H4 (cell line): ENCODE results near the gene RNF34. TPM values are rescaled to one million over a fixed set of nuclear protein-coding genes. Genes with fewer than 3 reads are reported as not detected.
A peak's percentile ranks its signal among the peaks of the same experiment; 100 is the strongest.

Experiments used
- DNase-seq: peaks from one replicate; pipeline ENCODE4 v3.0.0-alpha.2; 2015; ENCODE audit warnings: low spot score
- total RNA-seq: library from RNA; depleted of rRNA; stranded (reverse); fragments of >200 nt; shearing (Covaris generic); gene quantifications from 2 replicates; pipeline ENCODE4 v1.2.3, GENCODE V29; 2014

The RNF34 gene
- total RNA-seq, 1 experiment from 2014 or later = 51.1 TPM

DNA sequence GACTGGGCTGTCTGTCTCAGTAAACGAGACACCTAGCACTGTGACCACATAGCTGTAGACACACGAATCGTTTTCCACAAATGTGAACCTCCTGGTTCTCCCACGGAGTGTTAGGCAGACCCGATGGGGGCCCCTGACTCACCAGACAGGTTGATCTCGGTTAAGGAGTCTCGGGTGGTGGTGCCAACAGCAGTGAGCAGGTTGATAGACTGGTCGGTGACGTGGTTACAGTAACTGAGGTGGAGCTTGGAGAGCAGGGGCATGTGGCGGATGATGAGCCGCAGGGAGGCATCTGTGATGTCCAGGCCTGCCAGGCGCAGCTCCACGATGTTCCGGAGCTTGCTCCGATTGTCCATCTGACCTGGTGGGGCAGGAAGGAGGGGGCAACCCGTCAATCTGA is 39.8 kb downstream of the RNF34 start:
- no peak for DNase-seq

DNA sequence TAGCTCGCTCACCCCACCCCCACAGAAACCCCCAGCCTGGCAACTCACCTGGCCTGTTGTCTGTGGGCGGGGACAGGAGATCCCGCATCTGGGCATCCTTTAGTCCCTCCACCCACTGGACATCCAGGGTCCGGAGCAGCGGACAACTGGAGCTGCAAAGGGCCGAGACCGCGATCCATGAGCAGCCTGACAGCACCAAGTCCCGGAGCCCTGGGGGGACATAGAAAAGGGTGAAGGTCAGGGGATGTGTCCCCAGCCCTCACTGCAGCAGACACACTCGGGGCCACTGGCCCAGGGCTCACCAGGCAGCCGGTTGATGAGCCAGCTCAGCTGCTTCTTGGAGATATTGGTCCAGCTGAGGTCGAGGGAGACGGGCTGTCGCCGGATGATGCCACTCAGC is 40.9 kb downstream of the RNF34 start:
- DNase-seq = no peak

DNA sequence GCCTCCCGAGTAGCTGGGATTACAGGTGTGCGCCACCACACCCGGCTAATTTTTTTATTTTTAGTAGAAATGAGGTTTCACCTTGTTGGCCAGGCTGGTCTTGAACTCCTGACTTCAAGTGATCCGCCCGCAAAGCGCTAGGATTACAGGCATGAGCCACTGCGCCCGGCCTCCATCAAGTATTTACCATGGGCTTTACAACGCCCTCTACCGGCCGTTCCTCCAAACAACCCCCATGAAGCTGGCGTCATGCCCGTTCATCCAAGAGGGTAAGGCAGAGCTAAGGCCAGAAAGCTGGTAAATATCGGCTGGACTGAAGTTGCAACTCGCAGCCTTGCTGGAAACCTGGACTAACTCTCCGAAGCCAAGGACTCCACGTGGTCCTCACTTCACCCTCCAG is 41.6 kb downstream of the RNF34 start:
- DNase-seq = no peak

DNA sequence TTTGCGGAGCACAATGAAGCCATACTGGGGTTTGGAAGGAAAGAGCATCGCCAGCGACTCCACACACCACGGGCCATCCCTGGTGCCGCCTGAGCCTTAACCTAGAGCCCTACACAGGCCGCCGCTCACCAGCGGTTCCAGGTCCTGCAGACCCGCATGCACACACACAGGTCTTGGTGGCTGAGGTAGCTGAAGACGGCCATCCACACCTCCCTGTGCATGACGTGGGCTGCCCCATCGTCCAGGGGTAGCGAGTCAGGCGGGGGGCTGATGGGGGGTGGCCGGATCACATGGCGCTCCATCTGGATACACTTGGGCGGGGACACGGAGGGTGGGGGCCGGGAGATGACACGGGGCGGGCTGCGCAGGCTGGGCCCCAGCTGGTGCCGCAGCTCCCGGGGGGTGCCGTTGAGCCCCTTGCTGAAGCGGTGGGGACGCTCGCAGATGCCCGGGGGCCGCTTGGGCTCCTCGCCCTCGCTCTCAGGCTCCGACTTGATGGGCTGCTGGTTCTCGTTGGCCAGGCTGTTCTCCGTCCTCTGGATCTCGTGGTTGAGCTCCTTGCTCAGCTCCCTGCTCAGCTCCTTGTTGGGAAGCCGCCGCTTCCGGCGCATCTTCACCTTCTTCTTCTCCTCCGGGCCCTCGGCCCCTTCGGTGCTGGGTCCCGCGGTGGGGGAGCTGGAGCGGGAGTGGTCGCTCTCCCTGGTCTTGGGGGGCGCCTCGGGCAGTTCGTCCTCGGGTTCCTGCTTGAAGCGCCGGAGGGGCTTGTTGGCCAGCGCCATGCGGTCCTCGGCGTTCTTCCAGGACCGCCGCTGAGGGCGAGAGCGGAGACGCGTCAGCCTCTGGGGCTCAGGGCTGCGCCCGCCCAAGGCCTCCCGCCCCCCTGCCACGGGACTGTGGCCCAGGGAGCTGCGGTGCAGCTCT is 42.4 kb downstream of the RNF34 start:
- no peak for DNase-seq

DNA sequence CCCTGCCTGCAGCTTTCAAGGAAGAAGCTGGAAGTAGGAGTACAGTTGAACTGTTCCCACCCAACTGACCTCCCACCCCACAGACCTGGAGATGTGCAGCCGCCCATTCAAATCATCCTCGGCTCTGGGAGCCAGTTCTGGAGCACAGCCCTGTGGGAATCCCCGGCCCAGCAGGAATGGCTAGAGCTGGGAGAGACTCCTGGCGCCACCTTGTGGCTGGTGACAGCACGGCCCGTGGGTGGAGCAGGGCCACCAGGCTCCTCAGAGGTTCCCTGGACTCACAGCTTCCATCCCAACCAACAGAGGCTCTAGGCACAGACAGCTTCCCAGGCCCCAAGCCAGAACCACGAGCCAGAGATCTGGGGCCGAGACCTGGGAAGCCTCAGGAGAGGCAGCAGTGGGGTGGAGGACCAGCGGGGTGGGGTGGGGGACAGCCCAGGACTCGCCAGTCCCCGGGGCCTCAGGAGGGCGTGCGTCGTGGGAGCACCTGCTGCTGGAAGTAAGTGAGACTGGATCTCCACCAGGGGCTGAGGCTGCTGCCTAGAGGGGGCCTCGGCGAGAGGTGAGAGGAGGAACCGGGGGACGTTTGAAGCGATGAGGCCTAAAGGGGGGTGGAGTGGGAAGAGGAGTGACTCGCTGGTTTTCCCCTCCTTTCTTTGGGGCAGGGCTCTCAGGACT is 43.4 kb downstream of the RNF34 start:
- peak; percentile 56 for DNase-seq

DNA sequence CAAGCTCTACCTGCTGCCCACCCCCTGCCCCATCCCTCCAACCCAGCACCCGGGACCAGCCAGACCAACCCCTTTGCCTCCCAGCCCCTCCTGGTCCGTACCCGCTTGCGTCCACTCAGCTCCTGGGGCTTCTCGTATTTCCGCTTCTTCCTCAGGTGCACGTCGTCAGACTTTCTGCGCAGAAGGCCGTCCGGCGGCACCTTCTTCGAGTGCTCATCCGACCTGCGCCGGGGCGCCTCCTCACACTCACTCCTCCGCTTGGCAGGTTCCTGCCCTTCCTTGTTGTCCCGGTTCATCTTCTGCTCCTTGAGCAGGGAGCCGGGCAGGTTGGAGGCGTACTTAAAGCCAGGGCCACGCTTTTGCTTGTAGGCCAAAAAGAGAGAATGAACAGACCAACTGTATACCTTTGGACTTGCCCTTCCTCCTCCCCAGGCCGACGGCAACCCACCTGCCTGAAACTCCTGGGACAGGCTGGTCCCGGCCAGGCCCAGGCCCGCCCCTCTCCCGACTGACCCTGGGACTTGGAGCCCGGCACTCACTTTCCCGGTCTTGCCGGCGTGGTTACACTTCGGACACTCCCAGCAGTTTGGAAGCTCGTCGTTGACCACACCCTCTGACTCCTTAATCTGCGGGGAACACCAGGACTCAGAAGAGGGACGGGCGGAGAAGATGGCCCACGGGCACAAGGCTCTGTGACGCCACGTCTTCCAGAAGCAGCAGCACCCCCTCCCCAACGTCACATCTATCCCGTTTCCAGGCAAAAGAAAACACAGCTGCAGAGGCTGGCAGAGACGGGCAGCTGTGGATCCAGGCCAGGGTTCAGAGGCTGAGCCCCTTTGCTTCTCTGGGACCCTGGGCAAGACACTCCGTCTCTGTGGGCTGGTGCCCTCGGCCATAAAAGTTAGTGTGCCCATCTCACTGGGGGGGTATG is 44.3 kb downstream of the RNF34 start:
- no peak for DNase-seq

DNA sequence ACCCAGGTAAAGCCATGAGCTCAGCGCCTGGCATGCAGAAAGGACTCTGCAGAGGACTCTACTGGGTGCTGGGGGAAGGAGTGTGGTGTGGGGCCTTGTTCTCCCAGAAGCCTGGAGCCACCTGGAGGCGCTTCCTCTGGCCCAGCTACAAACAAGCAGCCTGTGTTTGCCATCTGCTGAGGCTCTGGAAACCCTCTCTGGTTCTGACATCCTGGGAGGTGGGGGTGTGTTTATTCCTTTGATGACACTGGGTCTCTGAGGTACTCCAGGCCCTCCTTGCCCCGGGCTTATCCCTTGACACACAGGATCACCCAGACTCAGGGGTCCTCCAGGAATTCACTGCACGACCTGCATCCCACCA is 44.9 kb downstream of the RNF34 start:
- no peak for DNase-seq

DNA sequence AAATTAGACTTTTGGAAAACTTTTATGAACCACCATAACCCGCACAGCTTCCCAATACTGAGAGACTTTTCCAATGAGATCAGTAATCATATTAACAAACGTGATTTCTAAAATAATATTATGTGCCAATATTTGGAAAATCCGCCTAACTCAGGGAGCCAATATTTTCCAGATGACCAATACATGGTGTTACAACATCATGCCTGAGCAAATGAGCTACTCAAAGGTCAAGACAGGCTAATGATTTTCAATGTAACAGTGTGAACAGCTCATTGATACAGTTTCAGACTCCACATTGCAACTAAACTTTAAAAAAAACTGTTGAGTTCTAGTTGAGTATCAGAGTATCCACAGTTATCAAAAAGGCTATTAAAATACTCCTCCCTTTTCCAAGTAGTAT is 46.8 kb downstream of the RNF34 start:
- DNase-seq = no peak

DNA sequence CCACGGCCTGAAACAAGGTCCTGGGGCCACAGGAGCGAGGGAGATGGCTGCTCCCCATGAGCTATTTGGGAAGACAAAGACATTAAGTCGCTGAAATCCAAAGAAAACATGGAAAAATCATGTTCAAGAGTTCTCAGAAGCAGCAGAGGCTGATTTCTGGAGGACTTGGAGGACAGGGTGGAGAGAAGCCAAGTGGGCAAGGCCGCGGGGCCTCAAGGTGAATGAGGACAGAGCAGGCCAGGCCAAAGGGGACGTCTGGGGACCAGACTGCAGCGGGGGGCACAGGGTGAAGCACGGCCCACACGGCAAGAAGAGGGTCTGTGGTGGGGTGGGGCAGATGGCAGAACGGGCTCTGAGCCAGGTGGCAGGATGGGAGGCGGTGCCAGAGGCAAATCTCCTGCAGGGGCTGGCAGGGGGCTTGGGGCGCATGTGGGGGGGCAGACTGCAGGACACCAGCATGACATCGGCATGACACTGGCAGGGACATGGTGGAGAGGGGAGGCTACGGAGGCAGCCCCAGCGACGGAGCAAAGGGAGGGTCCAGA is 48.9 kb downstream of the RNF34 start:
- no peak for DNase-seq

DNA sequence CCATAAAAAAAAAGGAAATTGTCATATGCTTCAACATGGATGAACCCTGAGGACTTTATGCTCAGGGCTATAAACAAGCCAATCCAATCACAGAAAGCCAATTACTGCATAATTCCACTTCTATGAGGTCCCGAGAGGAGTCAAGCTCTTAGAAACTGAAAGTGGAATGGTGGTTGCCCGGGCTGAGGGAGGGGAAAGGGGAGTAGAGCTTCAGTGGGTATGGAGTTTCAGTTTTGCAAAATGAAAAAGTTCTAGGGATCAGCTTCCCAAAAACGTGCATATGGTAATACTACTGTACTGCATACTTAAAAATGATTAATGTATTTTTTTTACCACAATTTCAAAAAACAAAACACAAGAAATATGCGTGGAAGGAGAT is 52.0 kb downstream of the RNF34 start:
- no peak for DNase-seq

DNA sequence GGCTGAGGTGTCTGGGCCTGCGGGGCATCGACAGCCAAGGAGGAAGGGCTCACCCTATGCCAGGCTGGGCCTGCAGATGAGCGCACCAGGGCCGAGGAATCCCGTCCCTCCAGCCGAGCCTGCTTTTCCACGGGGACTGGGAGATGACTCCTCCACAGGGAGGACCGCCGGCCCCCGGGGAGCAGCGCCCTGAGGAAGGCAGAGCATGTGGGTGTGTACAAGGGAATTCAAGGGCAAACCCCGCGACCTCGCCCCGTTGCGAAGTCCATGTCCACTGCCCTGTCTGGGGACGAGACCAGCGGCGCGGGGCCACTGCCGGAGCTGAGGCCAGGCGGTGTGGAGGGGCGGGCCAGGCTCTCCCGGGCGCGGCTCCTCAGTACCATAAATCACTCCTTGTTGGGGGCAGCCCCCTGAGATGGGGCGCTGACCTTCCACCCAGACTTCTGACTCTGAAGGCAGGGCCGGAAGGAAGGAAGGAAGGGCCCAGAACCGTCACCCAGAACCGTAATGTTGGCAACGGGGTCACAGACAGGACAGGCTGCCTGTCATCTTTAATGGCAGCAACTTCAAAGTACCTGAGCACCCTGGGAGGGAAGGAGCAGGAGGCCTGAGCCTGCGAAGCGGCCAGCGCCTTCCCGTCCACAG is 52.5 kb downstream of the RNF34 start:
- DNase-seq = peak; percentile 1

DNA sequence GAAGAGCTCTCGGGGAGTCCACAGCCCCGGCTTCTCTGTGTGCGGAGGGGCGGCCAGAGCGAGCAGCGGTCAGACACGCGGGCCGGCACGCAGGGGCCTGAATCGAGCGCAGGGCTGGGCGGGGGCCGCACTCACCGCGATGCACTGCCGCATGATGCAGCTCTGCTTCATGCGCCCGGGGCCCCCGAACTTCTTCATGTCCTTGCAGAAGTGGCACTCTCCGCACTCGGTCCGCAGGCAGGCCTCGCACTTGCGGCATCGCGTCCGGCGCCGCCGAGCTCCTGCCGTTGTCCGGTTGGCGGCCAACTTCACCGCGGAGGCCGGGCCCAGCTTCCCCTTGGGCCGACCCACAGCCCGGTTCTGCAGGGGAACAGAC is 53.1 kb downstream of the RNF34 start:
- no peak for DNase-seq

DNA sequence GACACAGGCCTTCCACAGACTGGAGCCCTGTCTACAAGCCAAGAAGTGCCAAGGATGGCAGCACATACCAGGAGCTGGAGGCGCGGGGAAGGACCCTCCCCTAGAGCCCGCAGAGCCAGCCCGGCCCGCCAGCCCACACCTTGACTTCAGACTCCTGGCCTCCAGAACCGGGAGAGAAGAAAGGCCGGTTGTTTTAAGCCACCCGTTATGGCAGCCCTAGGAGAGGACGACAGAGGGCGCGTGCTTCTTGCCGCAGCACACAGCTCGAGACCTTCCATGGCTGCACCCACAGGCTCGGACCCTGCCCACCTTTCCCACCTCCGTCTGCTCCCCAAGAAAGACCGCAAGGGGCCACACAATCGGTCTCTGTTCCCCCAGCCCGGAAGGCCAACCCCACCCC is 53.7 kb downstream of the RNF34 start:
- no peak for DNase-seq

DNA sequence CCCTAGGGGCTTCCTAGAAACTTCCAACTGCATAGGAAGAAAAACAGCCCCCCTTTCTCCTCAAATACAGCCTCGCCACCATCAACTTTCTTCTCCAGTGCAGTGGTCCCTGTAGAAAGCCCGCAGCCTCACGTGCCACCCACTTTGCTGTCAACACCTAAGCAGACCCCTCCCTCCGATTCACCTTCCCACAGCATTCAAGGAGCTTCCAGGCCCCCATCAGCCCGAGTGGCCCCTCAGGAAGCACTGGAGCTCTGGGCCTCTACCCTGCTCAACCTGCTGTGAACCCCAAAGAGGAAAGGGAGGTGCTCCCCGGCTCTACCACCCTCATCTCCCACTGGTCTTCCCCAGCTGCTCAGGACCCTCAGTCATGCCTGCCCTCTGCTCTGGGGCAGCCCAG is 55.0 kb downstream of the RNF34 start:
- no peak for DNase-seq

DNA sequence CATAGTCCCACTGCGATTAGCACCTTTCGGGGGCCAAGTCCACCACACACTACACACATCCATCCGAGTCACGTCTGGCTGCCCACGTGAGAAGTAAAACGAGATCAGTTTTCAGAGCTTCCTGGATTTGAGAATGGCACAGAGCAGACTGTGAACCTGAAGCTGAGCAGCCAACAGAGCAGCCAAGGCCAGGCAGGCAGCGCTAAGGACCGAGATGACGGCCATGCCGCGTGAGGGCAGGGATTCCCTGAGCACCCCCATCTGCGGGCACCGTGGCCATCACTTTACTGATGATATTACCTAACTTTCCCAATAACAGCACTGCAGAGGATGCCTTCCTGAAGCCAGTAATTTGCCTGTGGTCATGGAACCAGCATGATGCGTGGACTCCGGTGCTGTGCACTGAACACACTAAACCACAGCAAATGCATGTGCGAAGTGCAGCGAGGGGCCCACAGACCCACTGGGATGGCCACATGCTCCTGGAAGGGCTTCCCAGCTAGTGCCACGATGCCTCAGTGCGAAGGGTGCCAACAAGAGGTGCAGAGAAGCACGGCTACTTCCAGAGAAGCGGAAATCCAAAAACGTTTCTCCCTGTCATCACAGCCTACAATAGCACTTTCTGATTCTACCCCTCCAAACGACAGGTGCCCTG is 56.0 kb downstream of the RNF34 start:
- no peak for DNase-seq

DNA sequence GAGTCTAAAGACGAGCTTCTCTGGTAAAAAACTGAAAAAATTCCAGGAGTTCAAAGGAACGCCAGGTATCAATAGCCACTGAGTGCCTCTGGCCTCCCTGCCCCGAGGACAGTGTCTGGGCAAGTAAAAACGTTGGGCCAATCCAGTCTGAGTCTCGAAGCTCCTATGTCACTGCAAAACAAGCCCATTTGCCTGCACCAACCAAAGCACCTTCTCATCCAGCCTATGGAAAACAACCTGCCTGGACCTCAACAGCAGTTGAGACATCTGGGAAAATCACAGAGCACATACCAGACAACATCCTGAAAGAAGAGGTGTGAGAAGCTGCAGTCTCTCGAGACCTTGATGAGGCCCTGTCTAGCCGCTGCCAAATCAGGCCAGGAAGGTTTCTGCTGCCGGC is 56.6 kb downstream of the RNF34 start:
- no peak for DNase-seq

DNA sequence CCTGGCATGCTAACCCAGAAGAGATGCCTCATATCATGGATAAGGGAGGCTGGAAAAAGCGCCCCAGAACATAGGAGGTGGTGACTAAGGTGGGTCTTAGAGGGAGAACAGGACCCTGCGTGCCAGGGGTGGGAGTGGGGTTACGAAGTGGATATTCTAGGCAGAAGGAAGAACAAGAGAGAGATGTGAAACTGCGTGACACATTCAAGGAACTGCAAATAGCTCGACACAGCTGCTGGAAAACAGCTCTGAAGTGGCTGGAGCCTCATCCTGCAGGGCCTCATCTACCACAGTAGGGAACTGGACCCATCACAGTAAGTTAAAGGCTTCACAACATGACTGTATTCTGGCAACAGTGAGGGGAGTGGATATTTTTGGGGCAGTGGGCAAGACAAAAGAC is 61.1 kb downstream of the RNF34 start:
- no peak for DNase-seq

DNA sequence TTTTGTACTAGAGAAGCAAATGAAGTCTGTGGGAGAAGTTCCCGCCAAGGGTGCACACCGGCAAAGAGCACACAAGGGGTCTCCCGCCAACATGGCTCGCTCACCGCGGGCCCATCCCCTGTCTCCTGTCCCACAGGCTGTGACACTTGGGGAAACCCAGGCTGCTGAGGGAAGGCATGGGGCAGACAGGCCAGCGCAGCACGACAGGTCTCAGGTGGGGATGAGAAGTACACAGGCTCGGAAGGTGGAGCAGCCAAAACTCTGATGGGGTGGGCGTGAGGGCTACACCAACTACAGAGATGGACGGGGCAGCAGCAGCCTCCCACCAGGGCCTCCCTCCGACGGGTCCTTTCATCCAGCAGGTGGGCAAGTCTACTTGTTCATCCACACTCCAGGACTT is 64.4 kb downstream of the RNF34 start:
- no peak for DNase-seq

DNA sequence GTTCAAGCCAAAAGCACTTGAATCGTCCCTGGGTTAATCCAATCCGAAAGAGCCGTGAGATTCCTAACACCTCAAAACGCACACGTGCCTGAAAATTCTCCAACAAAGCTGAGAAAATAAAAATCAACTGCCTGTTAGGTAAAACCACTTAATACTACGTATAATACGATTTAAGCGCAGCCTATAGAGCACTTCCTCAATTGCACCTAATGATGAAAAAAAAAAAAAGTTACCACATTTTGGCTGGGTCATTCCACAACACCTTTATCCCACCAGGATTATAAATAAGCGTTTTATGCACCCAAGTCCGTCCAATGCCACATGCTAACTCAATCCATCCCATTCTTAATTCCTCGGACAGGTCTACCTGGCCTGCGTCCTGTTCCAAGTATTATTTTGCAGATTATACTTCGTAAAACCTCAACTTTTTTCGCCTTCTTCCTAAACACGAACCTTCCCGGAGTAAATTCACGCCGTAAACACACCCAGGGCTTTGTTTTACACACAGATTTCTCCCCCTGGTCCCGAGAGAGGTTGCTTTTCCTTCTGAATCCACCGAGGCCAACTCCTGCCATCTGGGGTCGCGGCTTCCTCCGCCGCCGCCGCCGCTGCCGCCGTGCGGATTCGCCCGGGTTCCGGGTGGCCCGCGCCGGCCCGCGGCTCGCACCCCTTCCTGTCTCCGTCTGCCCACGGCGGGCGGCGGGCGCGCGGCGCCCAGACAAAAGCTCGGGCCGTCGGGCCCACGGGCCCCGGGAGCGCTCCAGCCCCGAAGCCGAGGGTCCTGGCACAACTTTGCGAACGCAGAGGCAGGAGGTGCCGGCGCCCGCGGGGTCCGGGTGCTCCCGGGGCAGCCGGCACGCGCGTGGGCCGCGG is 66.2 kb downstream of the RNF34 start:
- no peak for DNase-seq
